Right atrium auricular region (tissue), 2 donors: ENCODE measurements around the gene SHD. TPM values are rescaled to one million over a fixed set of nuclear protein-coding genes. Genes with fewer than 3 reads are reported as not detected.

Experiments
- DNase-seq: peaks from one replicate; pipeline ENCODE4 v3.0.0-alpha.2; 2019; ENCODE audit warnings: low spot score
- H3K27ac ChIP-seq, 2 donors: fragments of 200-600 bp; sonication (generic); 1 replicate in 1 of 2; 2 replicates in 1 of 2; pipeline ENCODE4 v1.5.1; 2016 to 2019
- H3K27me3 ChIP-seq, 2 donors: fragments of 200-600 bp; sonication (generic); one replicate each; pipeline versions ENCODE4 v1.5.1 to v1.6.0; 2017 to 2019
- H3K36me3 ChIP-seq: fragments of 200-600 bp; sonication (generic); one replicate; pipeline ENCODE4 v1.5.1; 2016
- H3K4me1 ChIP-seq, 2 donors: fragments of 200-600 bp; sonication (generic); one replicate each; pipeline versions ENCODE4 v1.5.1 to v1.6.0; 2017 to 2019
- H3K4me3 ChIP-seq, 2 donors: fragments of 200-600 bp; sonication (generic); 1 replicate in 1 of 2; 2 replicates in 1 of 2; pipeline ENCODE4 v1.5.1; 2017 to 2019; ENCODE audit warnings: mild to moderate bottlenecking in 1 of 2, moderate library complexity in 1 of 2
- H3K9me3 ChIP-seq, 2 donors: fragments of 200-600 bp; sonication (generic); one replicate each; pipeline ENCODE4 v1.5.1; 2019
- total RNA-seq, 2 donors: library from RNA; depleted of rRNA; stranded (reverse); fragments of >200 nt; gene quantifications; one replicate each; pipeline ENCODE4 v1.1.0, GENCODE V29; 2016
- TF ChIP-seq, protein P1 (sequence below), 2 donors: fragments of 200-600 bp; sonication (generic); IDR thresholded peaks; one replicate each; pipeline ENCODE4 v1.5.1; 2019; ENCODE audit warnings: antibody characterized with exemption in 2 of 2

SHD gene
- total RNA-seq, 2 donors from 2014 or later: 24.2 to 24.6 TPM

- Histone ChIP-seq H3K27me3 (no peaks in the 10 kb centered on the region), H3K4me3 (no peak overlapping the region), H3K4me1 (no peaks in the 10 kb centered on the region), H3K27ac (no peak overlapping the region), H3K9me3 (no peaks in the 10 kb centered on the region), H3K36me3 (no peaks in the 10 kb centered on the region)
- TF ChIP-seq, protein P1, sequence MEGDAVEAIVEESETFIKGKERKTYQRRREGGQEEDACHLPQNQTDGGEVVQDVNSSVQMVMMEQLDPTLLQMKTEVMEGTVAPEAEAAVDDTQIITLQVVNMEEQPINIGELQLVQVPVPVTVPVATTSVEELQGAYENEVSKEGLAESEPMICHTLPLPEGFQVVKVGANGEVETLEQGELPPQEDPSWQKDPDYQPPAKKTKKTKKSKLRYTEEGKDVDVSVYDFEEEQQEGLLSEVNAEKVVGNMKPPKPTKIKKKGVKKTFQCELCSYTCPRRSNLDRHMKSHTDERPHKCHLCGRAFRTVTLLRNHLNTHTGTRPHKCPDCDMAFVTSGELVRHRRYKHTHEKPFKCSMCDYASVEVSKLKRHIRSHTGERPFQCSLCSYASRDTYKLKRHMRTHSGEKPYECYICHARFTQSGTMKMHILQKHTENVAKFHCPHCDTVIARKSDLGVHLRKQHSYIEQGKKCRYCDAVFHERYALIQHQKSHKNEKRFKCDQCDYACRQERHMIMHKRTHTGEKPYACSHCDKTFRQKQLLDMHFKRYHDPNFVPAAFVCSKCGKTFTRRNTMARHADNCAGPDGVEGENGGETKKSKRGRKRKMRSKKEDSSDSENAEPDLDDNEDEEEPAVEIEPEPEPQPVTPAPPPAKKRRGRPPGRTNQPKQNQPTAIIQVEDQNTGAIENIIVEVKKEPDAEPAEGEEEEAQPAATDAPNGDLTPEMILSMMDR (IDR thresholded peaks at IDR 0.05): no peak
- no peak for DNase-seq
These were observed 41.4 kb downstream of the SHD start for GRCh38 chr19:4320419-4320818.

DNA sequence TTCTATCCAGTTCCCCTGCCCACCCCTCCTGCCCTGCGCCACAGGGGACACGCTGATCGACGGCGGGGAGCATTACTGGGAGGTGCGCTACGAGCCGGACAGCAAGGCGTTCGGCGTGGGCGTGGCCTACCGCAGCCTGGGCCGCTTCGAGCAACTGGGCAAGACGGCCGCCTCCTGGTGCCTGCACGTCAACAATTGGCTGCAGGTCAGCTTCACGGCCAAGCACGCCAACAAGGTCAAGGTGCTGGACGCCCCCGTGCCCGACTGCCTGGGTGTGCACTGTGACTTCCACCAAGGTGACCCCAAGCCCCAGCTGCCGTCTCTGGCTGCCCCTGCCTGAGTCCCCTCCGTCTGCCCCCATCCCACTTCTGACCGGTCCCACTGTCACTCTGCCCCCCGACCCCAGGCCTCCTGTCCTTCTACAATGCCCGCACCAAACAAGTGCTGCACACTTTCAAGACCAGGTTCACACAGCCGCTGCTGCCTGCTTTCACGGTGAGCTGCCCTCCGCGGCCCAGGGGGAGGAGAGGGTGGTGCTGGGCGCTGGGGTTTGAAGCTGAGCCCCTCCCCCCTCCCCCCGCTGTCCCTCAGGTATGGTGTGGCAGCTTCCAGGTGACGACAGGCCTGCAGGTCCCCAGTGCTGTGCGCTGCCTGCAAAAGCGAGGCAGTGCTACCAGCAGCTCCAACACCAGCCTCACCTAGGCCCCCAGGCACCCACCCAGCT lies 44.0 kb downstream of the SHD start:
- DNase-seq: no peak
- no peaks in the 10 kb centered on the region for H3K36me3 ChIP-seq
- H3K27ac ChIP-seq: no peak overlapping the region
- no peaks in the 10 kb centered on the region for H3K9me3 ChIP-seq
- no peaks in the 10 kb centered on the region for H3K27me3 ChIP-seq
- peaks cover 0 to 14% of the 10 kb centered on the region in 2 donors for H3K4me1 ChIP-seq
- TF ChIP-seq, protein P1 (IDR thresholded peaks at IDR 0.05): no peak
- H3K4me3 ChIP-seq: no peak overlapping the region

DNA sequence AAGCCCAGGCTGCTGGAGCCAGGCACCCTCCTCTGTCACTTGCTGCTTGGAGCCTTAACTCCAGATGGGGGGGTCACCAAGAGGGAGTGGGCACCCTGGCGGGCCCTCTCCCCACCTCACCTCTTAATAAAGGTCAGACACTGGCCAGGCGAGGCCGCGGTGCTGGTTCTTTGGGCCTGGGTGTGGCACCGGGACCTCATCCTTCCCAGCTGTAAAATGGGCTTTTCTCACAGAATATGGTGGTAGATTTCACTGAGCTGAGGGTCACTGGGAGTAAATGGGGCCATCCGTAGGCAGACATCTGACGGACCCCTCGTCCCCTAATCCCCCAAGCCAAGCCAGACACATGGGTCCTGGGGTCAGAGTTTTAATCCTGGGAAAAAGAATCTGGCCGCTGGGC lies 44.6 kb downstream of the SHD start:
- no peaks in the 10 kb centered on the region for H3K9me3 ChIP-seq
- no peak overlapping the region for H3K4me3 ChIP-seq
- H3K4me1 ChIP-seq: peaks cover 0 to 17% of the 10 kb centered on the region in 2 donors
- TF ChIP-seq, protein P1 (IDR thresholded peaks at IDR 0.05): no peak
- DNase-seq: no peak
- no peaks in the 10 kb centered on the region for H3K27me3 ChIP-seq
- no peaks in the 10 kb centered on the region for H3K36me3 ChIP-seq
- no peak overlapping the region for H3K27ac ChIP-seq

DNA sequence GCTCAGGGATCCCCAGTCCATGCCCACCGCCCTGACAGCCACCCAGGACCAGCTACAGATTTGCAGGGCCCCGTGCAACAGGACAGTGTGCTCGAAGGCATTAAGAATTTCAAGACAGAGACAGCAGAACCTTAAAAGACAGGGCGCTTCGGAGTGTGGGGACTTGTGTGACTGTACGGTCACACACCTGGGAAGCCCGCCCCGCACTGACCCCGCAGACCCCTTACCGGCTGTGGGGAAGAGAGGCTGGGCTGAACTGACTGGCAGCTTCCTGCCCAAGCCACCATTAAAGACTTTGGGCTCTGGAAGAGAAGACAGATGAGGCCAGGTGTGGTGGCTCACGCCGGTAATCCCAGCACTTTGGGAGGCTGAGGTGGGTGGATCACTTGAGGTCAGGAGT lies 45.2 kb downstream of the SHD start:
- Histone ChIP-seq H3K27ac (no peak overlapping the region), H3K27me3 (no peaks in the 10 kb centered on the region), H3K36me3 (no peaks in the 10 kb centered on the region), H3K4me1 (peaks cover 0 to 22% of the 10 kb centered on the region in 2 donors), H3K4me3 (no peak overlapping the region), H3K9me3 (no peaks in the 10 kb centered on the region)
- no peak for DNase-seq
- TF ChIP-seq, protein P1 (IDR thresholded peaks at IDR 0.05): no peak

DNA sequence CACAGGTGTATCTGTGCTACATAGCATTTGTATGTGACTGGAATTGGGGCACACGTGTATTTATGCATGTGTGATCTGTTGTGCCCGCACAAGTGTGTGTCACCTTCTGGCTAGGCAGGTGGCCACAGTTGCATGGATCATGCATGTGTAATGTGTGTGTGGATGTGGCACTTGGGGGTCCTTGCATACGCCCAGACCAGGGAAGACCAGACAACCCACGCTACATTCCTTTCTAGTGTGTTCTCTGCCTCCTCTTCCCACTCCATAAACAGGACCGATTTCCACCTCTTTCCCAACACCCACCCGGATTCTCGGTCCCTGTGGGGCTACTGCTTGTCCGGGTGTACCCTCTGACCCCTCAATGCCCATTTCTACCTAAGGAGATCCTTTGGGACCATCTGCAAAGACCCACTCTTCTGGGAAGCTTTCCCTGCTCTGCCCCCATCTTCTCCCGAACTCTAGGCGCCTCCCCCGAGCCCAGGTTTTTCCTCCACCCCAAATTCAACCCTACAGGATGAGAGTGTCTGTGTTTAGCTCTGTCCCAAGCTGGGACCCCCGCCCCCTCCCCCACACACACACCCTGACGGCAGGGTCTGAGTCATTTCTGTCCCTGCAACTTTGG lies 47.3 kb downstream of the SHD start:
- Histone ChIP-seq H3K4me3 (no peak overlapping the region), H3K36me3 (no peaks in the 10 kb centered on the region), H3K9me3 (no peaks in the 10 kb centered on the region), H3K27me3 (no peaks in the 10 kb centered on the region), H3K27ac (no peak overlapping the region), H3K4me1 (peaks cover 0 to 24% of the 10 kb centered on the region in 2 donors)
- TF ChIP-seq, protein P1 (IDR thresholded peaks at IDR 0.05): no peak
- no peak for DNase-seq
